Hematopoietic multipotent progenitor cell treated with erythropoietin and hydrocortisone succinate and interleukin-3 and kit ligand, for 17 days (in vitro differentiated cells): ENCODE results near the gene BCAS3.

ENCODE experiments used
- DNase-seq: peaks from one replicate; pipeline ENCODE4 v3.0.0-alpha.2; 2015; ENCODE audit warnings: low spot score

Gene BCAS3

DNA sequence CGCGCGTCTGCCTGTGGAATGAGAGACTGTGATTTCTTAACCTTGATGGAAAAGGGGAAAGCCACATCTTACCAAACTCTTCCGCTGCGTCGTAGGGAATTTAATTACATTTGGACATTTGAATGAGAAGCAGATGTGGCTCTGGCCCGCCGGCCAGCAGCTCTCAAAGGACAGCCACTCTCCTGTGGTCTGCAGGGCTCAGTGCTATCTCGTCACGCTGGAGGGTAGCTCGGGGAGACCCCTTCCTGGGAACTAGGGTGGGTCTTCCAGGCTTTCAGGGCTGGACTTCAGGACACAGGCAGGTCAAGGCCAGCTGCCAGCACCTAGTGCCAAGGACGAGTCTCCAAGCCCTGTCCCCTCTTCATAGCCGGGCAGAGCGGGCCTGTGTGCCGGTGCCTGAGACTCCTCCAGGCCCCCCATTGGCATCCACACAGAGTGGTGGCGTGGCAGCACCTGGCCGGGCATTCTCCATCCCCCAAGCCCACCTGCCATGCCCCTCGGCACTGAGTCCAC is 706.1 kb downstream of the BCAS3 start:
- no peak for DNase-seq

DNA sequence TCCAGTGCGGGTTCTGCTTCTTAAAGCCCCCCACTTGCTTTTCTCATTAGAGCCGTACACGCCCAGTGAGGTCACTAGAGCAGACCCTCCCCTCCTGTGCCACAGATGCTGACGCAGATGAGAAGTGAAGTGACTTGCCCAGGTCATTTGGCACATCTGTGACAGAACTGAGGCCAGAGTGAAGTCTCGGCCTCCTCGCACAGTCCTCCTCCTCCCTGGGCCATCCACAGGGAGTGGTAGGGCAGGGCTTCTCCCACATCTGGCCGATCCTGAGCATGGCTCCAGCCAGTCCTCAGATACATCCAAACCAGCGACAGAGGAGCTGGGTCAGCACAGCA is 706.7 kb downstream of the BCAS3 start:
- DNase-seq: no peak

DNA sequence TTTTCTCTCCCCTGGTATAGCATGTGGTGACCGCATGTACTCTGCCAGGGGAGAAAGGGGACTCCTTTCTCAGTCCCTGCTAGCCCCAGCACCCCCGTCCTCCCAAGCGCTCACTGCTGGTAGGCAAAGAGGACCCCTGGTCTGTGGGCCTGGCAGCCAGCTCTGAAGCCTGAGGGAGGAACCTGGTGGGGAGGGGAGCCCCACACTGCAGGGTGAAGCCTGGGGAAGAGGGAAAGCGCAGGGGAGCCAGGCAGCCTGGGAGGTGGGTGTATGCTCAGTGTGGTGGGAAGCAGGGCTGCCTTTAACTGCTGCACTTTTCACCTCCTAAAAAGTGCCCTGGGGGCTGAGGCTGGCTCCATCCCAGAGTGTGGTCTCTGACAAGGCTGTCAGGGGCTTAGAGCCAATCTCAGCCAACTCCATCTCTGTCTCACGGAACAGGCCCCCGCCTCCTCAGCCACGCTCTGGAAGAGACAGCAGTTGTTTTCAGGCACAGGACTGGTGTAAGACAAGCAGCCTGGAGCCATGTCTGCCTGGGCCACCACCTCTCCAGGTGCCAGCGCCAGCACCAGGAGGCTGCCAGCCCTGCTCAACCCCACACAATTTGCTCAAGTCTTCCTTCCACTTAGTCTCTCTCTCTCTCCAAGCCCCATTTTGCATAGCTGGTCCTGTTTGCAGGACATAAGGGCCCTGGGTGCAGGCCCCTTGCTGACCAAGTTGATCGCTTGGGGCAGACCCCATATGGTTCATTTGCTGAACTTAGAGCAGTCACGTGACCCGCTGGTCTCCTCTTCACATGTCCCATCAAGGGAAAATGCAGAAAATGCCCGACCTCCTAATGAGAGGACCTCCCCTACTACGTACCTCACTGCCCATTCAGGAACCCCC is 707.3 kb downstream of the BCAS3 start:
- no peak for DNase-seq

DNA sequence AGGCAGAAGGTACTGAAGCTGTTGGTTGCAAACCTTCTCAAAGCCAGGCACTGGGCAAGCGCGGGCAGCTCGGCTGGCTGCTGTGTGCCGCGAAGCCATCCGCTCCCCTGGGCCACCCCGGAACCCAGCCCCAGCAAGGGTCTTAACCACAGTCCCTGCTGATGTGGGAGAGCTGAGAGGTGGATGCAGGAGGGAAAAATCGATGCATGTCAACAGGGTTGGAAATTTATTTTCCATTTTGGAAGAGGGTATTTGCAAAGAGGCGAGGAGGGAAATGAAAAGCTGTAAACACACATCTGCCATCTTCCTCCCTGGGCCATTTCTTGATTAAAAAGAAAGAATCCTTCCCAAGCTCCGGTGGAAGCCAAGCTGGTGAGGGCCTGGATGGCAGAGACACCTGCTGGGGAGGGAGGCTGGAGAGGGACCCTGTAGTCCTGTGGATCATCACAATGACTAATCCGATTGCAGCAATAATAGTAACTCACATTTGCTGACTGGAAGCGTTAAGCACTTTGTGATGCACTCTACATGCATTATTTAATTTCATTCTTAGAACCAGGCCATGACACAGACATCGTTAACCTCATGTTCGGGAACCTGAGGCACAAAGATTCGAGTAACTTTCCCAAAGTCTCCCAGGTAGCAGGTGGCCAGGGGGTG is 708.1 kb downstream of the BCAS3 start:
- no peak for DNase-seq

DNA sequence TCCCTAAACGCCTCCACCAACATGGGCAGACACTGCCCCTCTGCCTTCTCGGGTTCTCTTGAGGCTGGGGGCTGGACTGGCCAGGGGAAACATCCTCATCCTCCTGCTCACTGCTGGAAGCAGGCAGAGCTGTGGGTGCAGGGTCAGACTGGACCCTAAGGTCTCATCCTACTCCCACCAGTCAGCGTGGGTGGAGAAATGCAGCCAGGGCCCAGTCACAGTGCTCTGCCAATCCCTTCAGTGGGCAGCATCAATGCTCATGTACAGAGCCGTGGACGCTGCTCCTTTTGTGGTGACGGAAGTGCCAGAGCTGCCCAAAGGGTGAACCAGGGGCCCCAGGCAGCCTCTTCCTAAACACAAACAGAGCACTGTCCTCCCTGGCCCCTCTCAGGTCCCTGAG is 708.6 kb downstream of the BCAS3 start:
- no peak for DNase-seq

DNA sequence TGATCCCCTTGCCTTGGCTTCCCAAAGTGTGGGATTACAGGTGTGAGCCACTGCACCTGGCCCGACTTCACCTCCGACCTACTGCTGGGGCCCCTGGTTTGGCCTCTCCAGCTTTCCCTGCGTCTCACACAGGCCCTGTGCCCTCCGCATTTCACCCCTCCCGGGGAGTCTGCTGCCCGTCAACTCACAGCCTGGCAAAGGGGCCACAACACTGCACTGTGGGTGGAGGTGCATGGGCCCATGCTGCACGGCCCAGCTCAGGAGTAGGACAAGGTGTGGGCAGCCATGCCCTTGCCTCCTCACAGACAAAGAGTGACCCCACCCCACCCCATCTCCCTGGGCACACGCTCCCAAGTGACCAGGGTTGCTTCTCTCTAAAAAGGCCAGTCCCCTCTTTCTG is 709.4 kb downstream of the BCAS3 start:
- no peak for DNase-seq

DNA sequence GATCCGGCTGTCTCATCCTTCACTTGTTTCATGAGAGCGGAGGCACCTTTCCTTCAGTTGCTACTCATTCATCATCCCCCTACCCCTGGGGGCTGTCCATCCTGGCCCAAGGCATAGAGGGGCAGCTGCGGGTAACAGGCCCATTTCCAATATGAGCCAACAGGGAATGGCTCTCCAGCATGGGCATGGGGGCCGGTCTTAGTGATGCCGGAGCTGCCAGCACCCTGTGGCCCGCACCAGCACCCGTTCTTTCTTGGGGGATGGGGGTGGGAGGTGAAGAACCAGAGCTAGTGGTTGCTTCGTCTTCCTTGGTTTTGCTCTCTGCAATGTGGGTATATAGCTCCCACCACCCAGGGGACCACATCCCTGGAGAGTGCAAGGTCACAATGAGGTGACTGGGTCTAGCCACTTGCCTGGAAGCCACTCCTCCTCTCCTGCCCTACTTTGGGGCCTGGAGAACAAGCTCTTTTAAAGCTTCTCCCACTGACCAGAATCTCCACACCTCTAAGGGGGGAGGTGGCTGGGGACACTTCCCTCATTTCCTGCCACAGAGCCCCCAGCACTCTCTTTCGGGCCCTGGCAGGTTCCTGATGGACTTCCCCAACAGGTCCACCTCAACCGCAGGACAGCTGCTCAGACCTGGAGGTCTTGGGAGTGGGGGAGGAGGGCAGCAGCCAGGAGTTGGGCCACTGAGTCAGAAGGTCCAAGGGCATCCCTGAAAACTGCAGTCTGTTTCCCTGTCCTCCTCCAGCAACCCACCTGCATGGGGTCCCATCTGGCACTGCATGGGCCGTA is 710.1 kb downstream of the BCAS3 start:
- no peak for DNase-seq

DNA sequence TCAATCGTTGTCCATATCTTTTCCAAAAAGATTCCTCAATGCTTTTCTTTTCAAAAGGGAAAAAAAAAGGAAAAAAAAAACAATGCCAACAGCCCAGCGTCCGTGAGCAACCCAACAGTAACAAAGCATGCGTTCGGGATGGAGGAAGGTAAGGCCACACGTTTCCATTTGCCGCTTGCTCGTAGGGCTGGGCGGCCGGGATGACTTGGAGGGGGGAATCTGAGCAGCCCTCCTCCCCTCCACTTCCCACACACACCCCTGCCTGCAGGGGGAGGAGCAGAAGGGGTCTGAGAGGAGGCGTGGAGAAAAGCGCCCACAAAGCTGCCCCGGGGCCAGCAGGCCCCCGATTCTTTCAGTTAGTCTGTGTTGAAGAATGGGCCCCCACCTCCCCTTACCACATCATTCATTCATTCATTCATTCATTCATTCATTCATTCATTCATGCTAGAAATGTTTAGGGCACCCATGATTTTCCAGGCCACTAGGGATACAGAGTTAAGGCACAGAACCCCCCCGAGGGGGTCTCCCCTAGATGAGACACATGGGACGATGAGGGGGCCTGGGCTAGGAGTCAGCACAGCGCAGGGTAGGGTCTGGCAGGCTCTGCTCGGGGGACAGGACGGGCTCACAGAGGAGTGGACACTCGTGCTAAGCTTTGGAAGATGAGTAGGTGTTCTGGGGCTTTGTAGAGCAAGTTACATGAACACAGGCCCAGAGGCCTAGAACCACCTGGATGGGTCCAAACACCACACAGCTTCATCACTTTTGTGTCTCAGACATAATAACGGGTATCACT is 711.1 kb downstream of the BCAS3 start:
- no peak for DNase-seq

DNA sequence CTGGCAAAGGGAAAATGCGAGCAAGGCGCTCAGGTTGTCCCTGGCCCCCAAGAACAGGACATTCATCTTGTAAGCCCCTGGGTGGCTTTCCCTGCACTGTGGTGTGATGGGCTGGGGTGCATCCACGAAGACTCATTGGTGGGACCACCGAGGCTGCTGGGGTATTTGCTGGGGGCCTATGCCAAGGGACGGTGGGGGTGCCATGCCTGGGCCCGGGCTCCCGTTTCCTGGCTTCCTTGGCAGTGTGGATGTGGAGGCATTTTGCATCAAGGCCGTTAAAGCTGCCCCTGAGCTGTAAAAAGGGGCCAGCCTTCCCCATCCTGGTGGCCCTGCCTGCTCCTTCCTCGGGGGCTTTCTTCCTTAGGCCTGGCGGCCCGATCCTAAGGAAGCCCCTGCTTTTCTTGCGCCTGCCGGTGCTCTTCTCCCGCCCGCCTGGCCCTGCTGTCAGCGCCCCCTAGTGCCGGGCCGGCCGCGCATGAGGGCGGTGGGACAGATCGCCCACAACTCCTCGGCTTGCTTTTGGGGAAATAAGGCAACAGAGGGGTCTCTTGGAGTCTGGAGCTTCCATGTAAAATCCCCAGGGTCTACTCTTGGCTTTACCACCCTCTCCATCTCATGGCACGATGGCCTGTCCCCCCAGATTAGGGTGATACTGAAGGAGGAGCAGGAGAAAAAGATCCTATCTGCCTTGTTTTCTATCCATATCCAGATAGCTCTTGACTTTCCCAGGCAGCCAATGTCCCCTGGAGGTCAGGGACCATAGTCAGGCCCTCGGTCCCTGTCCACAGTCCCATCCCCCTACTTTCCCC is 712.2 kb downstream of the BCAS3 start:
- no peak for DNase-seq

DNA sequence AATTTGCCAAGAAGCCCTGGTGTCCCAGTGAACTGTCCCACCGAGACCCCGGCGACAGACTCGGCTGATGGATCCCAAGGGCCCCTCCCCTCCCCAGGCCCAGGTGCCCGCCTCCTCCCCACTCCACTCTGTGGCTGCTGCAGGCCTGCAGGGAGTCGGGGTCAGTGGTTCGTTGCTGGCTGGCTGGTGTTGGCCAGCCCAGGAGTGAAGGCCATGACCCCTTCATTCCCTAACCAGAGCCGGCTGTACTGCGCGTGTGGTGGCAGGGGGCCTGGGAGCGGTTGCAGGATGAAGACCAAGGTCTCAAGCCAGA is 712.8 kb downstream of the BCAS3 start:
- no peak for DNase-seq

DNA sequence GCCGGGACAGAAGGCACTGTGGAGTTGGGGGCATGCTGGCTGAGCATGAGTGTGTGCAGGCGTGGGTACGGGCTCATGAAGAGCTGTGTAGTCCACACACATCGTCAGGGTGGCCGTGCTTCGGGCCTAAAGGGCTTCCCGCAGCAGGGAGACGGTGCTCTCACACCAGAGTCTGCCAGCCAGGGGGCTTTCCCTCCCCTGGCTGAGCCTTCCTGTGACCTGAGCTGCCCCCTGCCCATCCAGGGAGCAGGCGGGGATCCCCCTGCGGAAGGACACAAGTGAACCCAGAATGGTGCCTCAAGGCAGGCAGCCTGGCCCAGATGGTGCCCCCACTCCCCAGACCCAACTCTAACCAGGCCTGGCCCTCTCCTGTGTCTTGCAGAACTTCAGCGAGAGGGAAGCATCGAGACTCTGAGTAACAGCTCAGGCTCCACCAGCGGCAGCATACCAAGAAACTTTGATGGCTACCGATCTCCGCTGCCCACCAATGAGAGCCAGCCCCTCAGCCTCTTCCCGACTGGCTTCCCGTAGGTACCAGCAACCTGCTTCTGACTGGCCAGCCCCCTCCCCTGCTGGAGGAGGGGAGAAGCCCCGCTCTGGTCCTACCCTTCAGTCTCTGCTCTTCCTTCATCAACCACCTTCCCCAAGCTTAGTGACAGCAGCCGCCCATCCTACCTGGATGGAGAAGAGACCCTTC is 714.1 kb downstream of the BCAS3 start:
- no peak for DNase-seq

DNA sequence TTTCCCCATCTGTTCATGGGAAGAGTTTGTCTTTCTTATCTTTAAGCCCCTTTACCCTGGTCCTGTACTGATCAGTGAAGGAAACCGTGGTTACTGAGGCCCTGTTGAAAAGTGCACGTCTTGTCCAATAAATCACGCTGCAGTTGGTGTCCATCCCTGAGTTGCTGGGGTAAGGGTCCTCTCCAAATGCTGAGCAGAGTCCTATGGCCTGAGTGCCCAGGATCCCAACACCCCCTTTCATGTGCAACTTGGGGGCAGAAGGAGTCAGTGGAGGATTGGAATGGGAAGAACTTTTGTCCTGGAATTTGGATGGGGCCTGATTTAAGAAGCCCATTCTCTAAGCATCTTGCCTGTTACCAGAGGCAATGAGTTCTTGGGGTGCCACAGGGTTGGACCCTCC is 715.0 kb downstream of the BCAS3 start:
- DNase-seq: no peak

DNA sequence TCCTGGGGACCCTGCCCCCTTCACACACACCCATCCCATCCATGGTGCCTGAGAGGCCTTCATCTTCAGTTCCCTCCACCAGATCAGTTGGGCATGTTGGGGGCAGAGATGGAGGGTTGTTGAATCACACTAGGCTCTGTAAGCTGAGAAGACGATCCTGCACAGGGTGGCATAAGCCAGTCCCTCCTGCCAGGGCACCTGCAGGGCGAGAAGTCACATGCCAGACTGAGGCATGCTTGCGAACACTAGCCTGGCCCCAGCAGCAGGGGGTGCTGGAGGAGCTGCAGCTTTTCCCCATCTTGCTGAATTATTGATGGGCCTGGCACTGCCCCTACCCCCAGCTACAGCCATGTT is 715.9 kb downstream of the BCAS3 start:
- DNase-seq: no peak

DNA sequence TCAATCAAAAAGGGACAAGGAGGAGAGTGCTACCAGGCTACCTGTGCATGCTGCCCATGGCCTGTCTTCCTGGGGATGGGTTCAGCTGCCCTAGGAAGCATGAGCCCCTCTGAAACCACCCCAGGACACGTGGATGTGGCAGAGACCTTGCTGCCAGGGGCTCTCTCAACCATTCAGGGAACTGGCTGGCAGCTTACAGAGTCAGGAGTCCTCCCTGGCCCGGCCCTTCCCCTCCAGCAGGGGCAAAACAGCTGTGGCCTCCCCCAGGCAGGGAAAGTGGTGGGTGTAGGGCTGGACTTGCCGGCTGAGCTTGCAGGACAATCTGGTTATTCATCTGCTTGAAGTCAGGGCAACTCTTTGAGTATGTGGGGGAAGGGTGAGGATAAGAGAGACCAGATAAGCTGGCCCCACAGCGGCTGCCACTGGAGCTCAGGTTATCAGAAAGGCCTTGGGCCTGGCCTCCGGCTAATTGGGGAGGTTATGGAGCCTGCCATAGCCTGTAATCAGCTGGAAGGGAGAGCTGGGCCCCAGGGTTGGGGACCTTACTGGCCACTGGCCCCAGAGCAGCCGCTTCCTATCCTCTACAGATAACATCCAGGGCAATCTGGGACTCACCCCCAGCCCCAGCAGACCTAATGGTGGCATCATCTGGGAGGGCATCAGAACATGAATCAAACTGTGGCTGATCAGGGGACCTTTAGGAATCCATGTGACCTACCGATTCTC is 716.4 kb downstream of the BCAS3 start:
- no peak for DNase-seq

DNA sequence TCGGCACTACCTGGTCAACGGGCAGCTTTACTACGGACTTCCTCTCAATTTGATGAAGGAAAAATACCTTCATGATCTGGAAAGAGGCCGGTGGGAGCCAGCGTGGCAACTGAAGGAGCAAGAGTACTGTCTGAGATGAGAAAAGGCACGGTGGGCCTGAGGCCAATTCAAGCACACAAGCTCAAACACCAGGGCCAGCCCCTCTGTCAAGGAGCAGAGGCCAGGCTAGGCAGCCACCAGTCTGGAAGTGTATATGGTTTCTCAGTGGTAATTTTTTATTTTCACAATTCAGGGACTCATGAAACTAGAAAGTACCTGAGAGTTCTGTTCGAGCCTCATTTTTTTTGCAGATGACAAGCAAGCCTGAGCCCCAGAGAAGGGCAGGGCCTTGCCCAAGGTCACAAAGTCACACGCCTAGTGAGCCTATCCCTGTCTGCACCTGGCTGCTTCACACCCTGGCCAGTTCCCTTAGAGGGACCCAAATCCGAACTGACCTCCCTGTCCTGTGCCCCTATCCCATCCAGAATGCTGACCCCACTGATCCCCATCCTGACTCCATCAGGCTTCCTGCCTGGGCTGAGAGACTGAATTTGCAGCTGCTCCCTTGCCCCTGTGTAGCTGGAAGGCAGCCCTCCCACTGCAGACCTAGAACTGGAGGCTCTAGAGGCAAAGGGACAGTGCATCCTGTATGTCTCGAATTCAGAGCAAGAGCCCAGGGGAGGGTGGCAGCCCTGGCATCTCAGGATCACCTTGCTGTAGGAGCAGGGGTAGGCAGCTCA is 717.2 kb downstream of the BCAS3 start:
- DNase-seq: no peak

DNA sequence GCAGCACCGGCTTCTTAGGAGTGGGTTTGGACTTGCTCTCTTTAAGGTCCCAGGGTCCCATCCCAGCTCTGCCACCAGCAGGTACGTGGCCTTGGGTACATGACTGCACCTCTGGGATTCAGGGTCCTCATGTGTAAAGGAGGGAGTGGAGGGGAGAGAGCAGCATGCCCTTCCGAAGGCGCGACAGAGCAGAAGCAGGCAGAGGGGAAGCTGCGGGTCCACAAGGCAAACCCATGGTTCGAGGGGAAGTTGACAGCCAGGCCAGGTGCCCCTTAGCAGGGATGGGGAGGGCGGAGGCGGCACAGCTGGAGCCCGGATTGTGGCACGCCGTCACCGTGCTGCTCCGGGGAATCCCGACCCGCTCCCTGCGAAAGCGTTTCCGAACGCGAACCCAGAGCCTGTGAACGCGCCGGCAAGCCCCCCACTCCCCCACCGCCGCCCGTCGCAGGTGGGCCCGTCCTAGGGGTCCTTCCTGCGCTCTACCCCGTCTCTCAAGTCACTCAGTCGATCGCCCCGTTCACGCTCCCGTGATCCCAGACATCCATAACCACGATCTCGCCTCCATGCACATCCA is 717.8 kb downstream of the BCAS3 start:
- DNase-seq: no peak

DNA sequence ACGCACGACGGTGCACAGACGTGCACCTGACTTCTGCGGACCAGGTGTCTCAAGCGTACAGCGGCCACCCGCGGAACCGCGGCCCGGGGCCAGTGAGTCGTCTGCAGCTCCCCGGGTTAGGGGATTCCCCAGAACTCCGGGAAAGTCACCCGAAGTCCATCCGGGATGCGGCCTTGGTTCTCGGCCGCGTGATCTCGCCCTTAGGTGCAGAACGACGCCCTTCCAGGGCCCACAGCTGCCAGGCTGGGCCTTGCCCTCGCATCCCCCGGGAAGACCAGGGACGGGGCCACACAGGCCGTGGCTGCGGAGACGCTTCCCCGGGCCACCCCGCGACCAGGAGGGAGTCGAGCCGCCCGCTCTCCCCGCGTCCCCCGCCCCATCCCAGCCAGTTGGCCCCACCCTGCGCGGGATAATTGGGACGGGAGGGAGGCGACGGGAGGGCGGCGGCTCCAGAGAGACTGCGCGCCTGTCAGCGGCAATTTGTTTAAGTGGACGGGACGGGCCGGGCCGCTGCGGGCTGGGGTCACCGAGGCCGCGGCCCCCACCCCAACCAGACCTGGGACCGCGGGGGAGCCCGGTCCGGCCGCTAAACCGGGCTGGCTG is 718.4 kb downstream of the BCAS3 start:
- no peak for DNase-seq

DNA sequence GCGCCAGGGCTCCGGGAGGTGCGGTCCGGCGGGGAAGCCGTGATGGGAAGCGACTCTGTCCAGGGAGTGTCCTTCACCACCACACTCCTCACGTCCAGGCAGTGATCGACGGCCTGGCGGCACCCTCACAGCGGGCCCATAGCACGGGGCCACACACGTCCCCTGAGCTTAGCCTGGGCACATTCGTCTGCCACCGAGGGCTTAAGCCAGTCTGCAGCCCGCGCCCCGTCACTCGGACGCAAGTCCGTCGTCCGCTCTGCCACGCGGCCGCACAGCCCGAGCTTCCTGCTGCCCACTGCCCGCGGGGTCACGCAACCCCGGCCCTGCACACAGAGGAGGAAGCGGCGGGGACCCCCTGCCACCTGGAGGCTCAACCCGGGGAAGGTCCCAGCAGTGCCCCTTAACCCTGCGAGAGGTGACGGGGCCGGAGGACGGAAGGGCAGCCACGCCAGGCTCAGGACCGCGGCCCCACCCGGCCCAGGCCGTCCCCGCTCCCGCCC is 719.0 kb downstream of the BCAS3 start:
- DNase-seq: no peak
